ENCODE results near the gene TBC1D14. TPM values are rescaled to one million over a fixed set of nuclear protein-coding genes. Genes with fewer than 3 reads are reported as not detected.
A peak's percentile ranks its signal among the peaks of the same experiment; 100 is the strongest.

TBC1D14 gene
- 14.7 TPM for polyA plus RNA-seq (2012; ENCODE audit: low read depth, missing spikeins)

- FAIRE-seq, result peak; percentile 83
- DNase-seq (ENCODE audit: insufficient read length, low spot score), result peak; percentile 95
- peak; percentile 66; the same call in 1 of the 2 replicates for TF ChIP-seq POLR2AphosphoS5 (IDR thresholded peaks at IDR 0.05; ENCODE audit: low read depth, low read length)
- no peak for TF ChIP-seq SPI1 (IDR thresholded peaks at IDR 0.05; ENCODE audit: low read depth, low read length)
- TF ChIP-seq POU2F2 (IDR thresholded peaks at IDR 0.05; ENCODE audit: low read depth, low read length), result no peak
- peak; percentile 92 for TF ChIP-seq TAF1 (IDR thresholded peaks at IDR 0.05; ENCODE audit: low read depth, low read length)
- TF ChIP-seq POLR2A (IDR thresholded peaks at IDR 0.05; ENCODE audit: low read depth, low read length), result no peak; the same call in 1 of the 2 replicates
- TF ChIP-seq PAX5 (IDR thresholded peaks at IDR 0.05; ENCODE audit: insufficient read depth, low read length, severe bottlenecking), result no peak
These were observed at the start of gene TBC1D14 for GRCh38 chr4:6909113-6909969. Gene TBC1D14 (plus strand): TSS chr4:6909826. CDS start chr4:6923390, 13,564 bp downstream.

GRCh38 chr4:6868386-6868785 is 41.2 kb upstream of the TBC1D14 start:
- FAIRE-seq (no peak), DNase-seq (ENCODE audit: insufficient read length, low spot score) (no peak)
- TF ChIP-seq POU2F2 (IDR thresholded peaks at IDR 0.05; ENCODE audit: low read depth, low read length) (no peak), POLR2A (IDR thresholded peaks at IDR 0.05; ENCODE audit: low read depth, low read length) (no peak), PAX5 (IDR thresholded peaks at IDR 0.05; ENCODE audit: insufficient read depth, low read length, severe bottlenecking) (no peak), TAF1 (IDR thresholded peaks at IDR 0.05; ENCODE audit: low read depth, low read length) (no peak), SPI1 (IDR thresholded peaks at IDR 0.05; ENCODE audit: low read depth, low read length) (no peak), POLR2AphosphoS5 (IDR thresholded peaks at IDR 0.05; ENCODE audit: low read depth, low read length) (no peak)

GRCh38 chr4:6869944-6870343 is 39.7 kb upstream of the TBC1D14 start:
- DNase-seq (ENCODE audit: insufficient read length, low spot score) (no peak), FAIRE-seq (no peak)
- TF ChIP-seq POLR2A (IDR thresholded peaks at IDR 0.05; ENCODE audit: low read depth, low read length), result no peak
- TF ChIP-seq SPI1 (IDR thresholded peaks at IDR 0.05; ENCODE audit: low read depth, low read length), result no peak

GRCh38 chr4:6873291-6873690 is 36.3 kb upstream of the TBC1D14 start:
- DNase-seq (ENCODE audit: insufficient read length, low spot score) (no peak), FAIRE-seq (peak; percentile 28)
- TF ChIP-seq POLR2AphosphoS5 (IDR thresholded peaks at IDR 0.05; ENCODE audit: low read depth, low read length), result no peak
- no peak for TF ChIP-seq POLR2A (IDR thresholded peaks at IDR 0.05; ENCODE audit: low read depth, low read length)
- no peak for TF ChIP-seq TAF1 (IDR thresholded peaks at IDR 0.05; ENCODE audit: low read depth, low read length)
- TF ChIP-seq POU2F2 (IDR thresholded peaks at IDR 0.05; ENCODE audit: low read depth, low read length), result no peak
- TF ChIP-seq PAX5 (IDR thresholded peaks at IDR 0.05; ENCODE audit: insufficient read depth, low read length, severe bottlenecking), result no peak
- TF ChIP-seq SPI1 (IDR thresholded peaks at IDR 0.05; ENCODE audit: low read depth, low read length), result no peak

GRCh38 chr4:6873792-6874461 is 35.7 kb upstream of the TBC1D14 start:
- FAIRE-seq, result peak; percentile 95
- TF ChIP-seq SPI1 (IDR thresholded peaks at IDR 0.05; ENCODE audit: low read depth, low read length) (0 out of 2 replicates have a peak, but pooled peaks have one; percentile 7), PAX5 (IDR thresholded peaks at IDR 0.05; ENCODE audit: insufficient read depth, low read length, severe bottlenecking) (no peak), POU2F2 (IDR thresholded peaks at IDR 0.05; ENCODE audit: low read depth, low read length) (no peak)
- DNase-seq (ENCODE audit: insufficient read length, low spot score), result no peak

- DNase-seq (ENCODE audit: insufficient read length, low spot score) (no peak), FAIRE-seq (no peak)
- TF ChIP-seq PAX5 (IDR thresholded peaks at IDR 0.05; ENCODE audit: insufficient read depth, low read length, severe bottlenecking) (no peak), POU2F2 (IDR thresholded peaks at IDR 0.05; ENCODE audit: low read depth, low read length) (no peak), SPI1 (IDR thresholded peaks at IDR 0.05; ENCODE audit: low read depth, low read length) (no peak), TAF1 (IDR thresholded peaks at IDR 0.05; ENCODE audit: low read depth, low read length) (no peak), POLR2A (IDR thresholded peaks at IDR 0.05; ENCODE audit: low read depth, low read length) (no peak)
These were observed 34.6 kb upstream of the TBC1D14 start for GRCh38 chr4:6874981-6875380.

GRCh38 chr4:6875431-6875831 is 34.2 kb upstream of the TBC1D14 start:
- TF ChIP-seq SPI1 (IDR thresholded peaks at IDR 0.05; ENCODE audit: low read depth, low read length) (no peak), POU2F2 (IDR thresholded peaks at IDR 0.05; ENCODE audit: low read depth, low read length) (no peak), PAX5 (IDR thresholded peaks at IDR 0.05; ENCODE audit: insufficient read depth, low read length, severe bottlenecking) (no peak), TAF1 (IDR thresholded peaks at IDR 0.05; ENCODE audit: low read depth, low read length) (no peak), POLR2A (IDR thresholded peaks at IDR 0.05; ENCODE audit: low read depth, low read length) (no peak), POLR2AphosphoS5 (IDR thresholded peaks at IDR 0.05; ENCODE audit: low read depth, low read length) (no peak)
- FAIRE-seq (no peak), DNase-seq (ENCODE audit: insufficient read length, low spot score) (no peak)

GRCh38 chr4:6876440-6876839 is 33.2 kb upstream of the TBC1D14 start:
- FAIRE-seq, result no peak

GRCh38 chr4:6877067-6877466 is 32.6 kb upstream of the TBC1D14 start:
- TF ChIP-seq POU2F2 (IDR thresholded peaks at IDR 0.05; ENCODE audit: low read depth, low read length) (no peak), POLR2A (IDR thresholded peaks at IDR 0.05; ENCODE audit: low read depth, low read length) (no peak), TAF1 (IDR thresholded peaks at IDR 0.05; ENCODE audit: low read depth, low read length) (no peak), SPI1 (IDR thresholded peaks at IDR 0.05; ENCODE audit: low read depth, low read length) (no peak), PAX5 (IDR thresholded peaks at IDR 0.05; ENCODE audit: insufficient read depth, low read length, severe bottlenecking) (no peak), POLR2AphosphoS5 (IDR thresholded peaks at IDR 0.05; ENCODE audit: low read depth, low read length) (no peak)
- DNase-seq (ENCODE audit: insufficient read length, low spot score), result no peak
- no peak for FAIRE-seq

More at GRCh38 chr4:6876440-6876839, 33.2 kb upstream of the TBC1D14 start:
- no peak for DNase-seq (ENCODE audit: insufficient read length, low spot score)
- TF ChIP-seq POU2F2 (IDR thresholded peaks at IDR 0.05; ENCODE audit: low read depth, low read length), result no peak
- TF ChIP-seq PAX5 (IDR thresholded peaks at IDR 0.05; ENCODE audit: insufficient read depth, low read length, severe bottlenecking), result no peak
- TF ChIP-seq POLR2A (IDR thresholded peaks at IDR 0.05; ENCODE audit: low read depth, low read length), result no peak
- no peak for TF ChIP-seq POLR2AphosphoS5 (IDR thresholded peaks at IDR 0.05; ENCODE audit: low read depth, low read length)
- TF ChIP-seq TAF1 (IDR thresholded peaks at IDR 0.05; ENCODE audit: low read depth, low read length), result no peak
- no peak for TF ChIP-seq SPI1 (IDR thresholded peaks at IDR 0.05; ENCODE audit: low read depth, low read length)

Measured in GM12891 (cell line).